SU-DHL-6 (cell line): Measurements from ENCODE around the gene LRRC3.

Experiments
- H2AFZ ChIP-seq: fragments of 200-600 bp; sonication (generic); 2 replicates; pipeline ENCODE4 v1.6.1; 2014; ENCODE audit warnings: low read depth, mild to moderate bottlenecking, moderate library complexity, mixed read lengths, antibody characterized with exemption, low read length; ENCODE audit not compliant: severe bottlenecking
- H3F3A ChIP-seq: fragments of 200-600 bp; shearing (Covaris generic); 2 replicates; pipeline ENCODE4 v1.6.0; 2016; ENCODE audit warnings: antibody characterized with exemption, mild to moderate bottlenecking; ENCODE audit not compliant: insufficient read depth
- H3K27ac ChIP-seq: fragments of 200-600 bp; sonication (generic); 2 replicates; pipeline ENCODE4 v1.5.1; 2016; ENCODE audit warnings: low read depth, mild to moderate bottlenecking, low read length, moderate library complexity, mixed read lengths
- H3K27me3 ChIP-seq: fragments of 200-600 bp; sonication (generic), shearing (Covaris generic); 2 replicates; pipeline ENCODE4 v1.6.0; 2014; ENCODE audit warnings: mild to moderate bottlenecking, low read length
- H3K36me3 ChIP-seq: fragments of 200-600 bp; sonication (generic); 2 replicates; pipeline ENCODE4 v1.6.1; 2014; ENCODE audit warnings: mild to moderate bottlenecking, low read length, mixed read lengths
- H3K4me2 ChIP-seq: fragments of 300-600, 200-600 bp; shearing (Covaris generic), sonication (generic); 2 replicates; pipeline ENCODE4 v1.6.0; 2014; ENCODE audit warnings: low read length, low read depth, mild to moderate bottlenecking; ENCODE audit not compliant: poor library complexity, severe bottlenecking
- H3K4me3 ChIP-seq: fragments of 200-600 bp; sonication (generic); 2 replicates; pipeline ENCODE4 v1.5.1; 2014; ENCODE audit warnings: antibody characterized with exemption, low read length, mild to moderate bottlenecking, mixed read lengths; ENCODE audit not compliant: insufficient read depth, poor library complexity, severe bottlenecking
- H3K79me2 ChIP-seq: fragments of 200-600 bp; sonication (generic); 2 replicates; pipeline ENCODE4 v1.6.1; 2014; ENCODE audit warnings: mild to moderate bottlenecking, low read length, moderate library complexity; ENCODE audit not compliant: insufficient read depth
- H3K9ac ChIP-seq: fragments of 200-600 bp; sonication (generic); 2 replicates; pipeline ENCODE4 v1.7.0; 2014; ENCODE audit warnings: mild to moderate bottlenecking, low read length
- H3K9me2 ChIP-seq: fragments of 200-600 bp; sonication (generic); replicated peaks from 2 replicates; pipeline ENCODE4 v1.6.1; 2014; ENCODE audit warnings: low read length; ENCODE audit not compliant: insufficient read depth
- H3K9me3 ChIP-seq: fragments of 200-600 bp; sonication (generic); 2 replicates; pipeline ENCODE4 v1.6.1; 2014; ENCODE audit warnings: low read length, mixed read lengths; ENCODE audit not compliant: insufficient read depth
- H4K20me1 ChIP-seq: fragments of 200-600 bp; sonication (generic); 2 replicates; pipeline ENCODE4 v1.6.1; 2014; ENCODE audit warnings: low read depth, mild to moderate bottlenecking, antibody characterized with exemption, low read length, moderate library complexity, mixed read lengths
- EZH2phosphoT487 ChIP-seq: fragments of 200-600 bp; sonication (generic), shearing (Covaris generic); conservative IDR thresholded peaks from 2 replicates; pipeline ENCODE4 v1.6.1; 2018; ENCODE audit warnings: mild to moderate bottlenecking, antibody characterized with exemption, low read length, moderate library complexity, mixed read lengths
- TF ChIP-seq, protein P1 (sequence below): fragments of 200-600 bp; sonication (generic); IDR thresholded peaks from one replicate; pipeline ENCODE4 v1.5.1; 2017; ENCODE audit warnings: antibody characterized with exemption, mild to moderate bottlenecking, low read length, moderate library complexity; ENCODE audit not compliant: insufficient read depth, poor library complexity, severe bottlenecking

LRRC3 gene

DNA sequence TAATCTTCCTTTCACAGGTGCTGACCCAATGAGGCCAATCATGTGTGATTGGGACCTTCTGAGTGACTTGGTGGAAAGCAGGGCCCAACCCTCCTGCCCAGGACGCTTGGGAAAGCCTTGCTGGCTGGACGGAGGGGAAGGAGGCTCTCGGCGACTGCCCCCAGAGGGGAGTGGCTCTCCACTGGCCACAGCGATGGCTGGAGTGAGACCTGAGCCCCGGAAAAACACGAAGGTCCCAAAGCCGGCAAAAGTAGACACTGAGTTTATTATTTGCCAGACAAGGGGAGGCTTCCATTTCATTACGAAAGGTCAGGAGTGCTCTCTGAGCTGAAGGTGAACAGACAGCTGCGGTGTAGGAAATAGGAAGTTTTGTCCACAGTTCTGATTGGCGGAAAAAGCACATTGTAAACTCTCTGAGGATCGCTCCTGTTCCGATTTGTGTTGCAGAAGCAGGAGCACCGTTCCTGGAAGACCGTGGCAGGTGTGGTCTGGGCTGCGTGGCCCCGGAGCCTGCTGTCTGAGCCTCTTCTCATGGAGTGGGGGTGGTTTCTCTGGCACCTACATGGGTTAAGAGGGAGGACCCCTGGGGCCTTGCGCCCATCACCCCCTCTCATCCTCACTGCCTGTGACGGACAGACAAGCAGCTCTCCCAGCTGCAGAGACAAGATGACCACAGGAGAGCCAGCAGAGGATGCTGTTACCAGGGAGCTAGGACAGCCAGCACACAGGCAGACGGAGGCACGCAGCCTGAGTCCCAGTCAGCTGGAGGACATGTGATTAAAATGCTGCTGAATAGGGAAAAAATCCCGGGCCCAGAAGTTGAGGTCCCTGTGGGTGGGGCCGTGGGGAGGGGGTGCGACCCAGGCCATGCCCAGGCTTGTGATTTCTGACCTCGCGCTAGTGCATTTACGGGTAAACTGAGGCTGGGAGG lies 43.2 kb downstream of the LRRC3 start:
- no peaks in the 10 kb centered on the region for H3K27me3 ChIP-seq
- H3K4me3 ChIP-seq, result no peak overlapping the region
- no peaks in the 10 kb centered on the region for H3K79me2 ChIP-seq
- no peak overlapping the region for H3K4me2 ChIP-seq
- H3K9me3 ChIP-seq, result no peaks in the 10 kb centered on the region
- no peak overlapping the region for H3K27ac ChIP-seq
- H4K20me1 ChIP-seq, result no peaks in the 10 kb centered on the region
- no peaks in the 10 kb centered on the region for H3K36me3 ChIP-seq
- TF ChIP-seq, protein P1, sequence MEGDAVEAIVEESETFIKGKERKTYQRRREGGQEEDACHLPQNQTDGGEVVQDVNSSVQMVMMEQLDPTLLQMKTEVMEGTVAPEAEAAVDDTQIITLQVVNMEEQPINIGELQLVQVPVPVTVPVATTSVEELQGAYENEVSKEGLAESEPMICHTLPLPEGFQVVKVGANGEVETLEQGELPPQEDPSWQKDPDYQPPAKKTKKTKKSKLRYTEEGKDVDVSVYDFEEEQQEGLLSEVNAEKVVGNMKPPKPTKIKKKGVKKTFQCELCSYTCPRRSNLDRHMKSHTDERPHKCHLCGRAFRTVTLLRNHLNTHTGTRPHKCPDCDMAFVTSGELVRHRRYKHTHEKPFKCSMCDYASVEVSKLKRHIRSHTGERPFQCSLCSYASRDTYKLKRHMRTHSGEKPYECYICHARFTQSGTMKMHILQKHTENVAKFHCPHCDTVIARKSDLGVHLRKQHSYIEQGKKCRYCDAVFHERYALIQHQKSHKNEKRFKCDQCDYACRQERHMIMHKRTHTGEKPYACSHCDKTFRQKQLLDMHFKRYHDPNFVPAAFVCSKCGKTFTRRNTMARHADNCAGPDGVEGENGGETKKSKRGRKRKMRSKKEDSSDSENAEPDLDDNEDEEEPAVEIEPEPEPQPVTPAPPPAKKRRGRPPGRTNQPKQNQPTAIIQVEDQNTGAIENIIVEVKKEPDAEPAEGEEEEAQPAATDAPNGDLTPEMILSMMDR, result no peak
- no peak for TF ChIP-seq EZH2phosphoT487
- H3K9me2 ChIP-seq, result no peaks in the 10 kb centered on the region
- H3K9ac ChIP-seq, result no peak overlapping the region
- H2AFZ ChIP-seq, result no peak overlapping the region
- no peaks in the 10 kb centered on the region for H3F3A ChIP-seq

DNA sequence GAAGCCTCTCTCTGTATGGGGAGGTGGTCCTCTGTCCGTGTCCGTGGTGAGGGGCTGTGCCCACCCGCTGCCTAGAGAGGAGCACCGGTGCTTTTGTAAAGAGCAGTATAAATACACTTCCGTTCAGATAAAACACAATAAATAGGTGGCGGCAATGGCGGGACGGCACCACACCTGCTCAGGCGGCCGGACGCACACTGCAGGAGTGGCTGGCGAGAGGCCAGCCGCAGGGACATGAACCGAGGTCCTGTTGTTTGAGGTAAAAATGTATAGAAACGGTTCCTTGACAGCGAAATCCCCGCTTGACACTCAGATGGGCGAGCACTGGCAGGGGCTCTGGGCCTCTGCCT lies 43.9 kb downstream of the LRRC3 start:
- Histone ChIP-seq H3K4me2 (no peak overlapping the region), H3K4me3 (no peak overlapping the region), H3K9ac (no peak overlapping the region), H3K36me3 (no peaks in the 10 kb centered on the region), H3K27ac (no peak overlapping the region), H4K20me1 (no peaks in the 10 kb centered on the region), H3F3A (no peaks in the 10 kb centered on the region), H3K79me2 (no peaks in the 10 kb centered on the region), H2AFZ (no peak overlapping the region), H3K9me3 (no peaks in the 10 kb centered on the region), H3K27me3 (no peaks in the 10 kb centered on the region), H3K9me2 (no peaks in the 10 kb centered on the region)
- TF ChIP-seq EZH2phosphoT487, result no peak
- TF ChIP-seq, protein P1, result no peak

DNA sequence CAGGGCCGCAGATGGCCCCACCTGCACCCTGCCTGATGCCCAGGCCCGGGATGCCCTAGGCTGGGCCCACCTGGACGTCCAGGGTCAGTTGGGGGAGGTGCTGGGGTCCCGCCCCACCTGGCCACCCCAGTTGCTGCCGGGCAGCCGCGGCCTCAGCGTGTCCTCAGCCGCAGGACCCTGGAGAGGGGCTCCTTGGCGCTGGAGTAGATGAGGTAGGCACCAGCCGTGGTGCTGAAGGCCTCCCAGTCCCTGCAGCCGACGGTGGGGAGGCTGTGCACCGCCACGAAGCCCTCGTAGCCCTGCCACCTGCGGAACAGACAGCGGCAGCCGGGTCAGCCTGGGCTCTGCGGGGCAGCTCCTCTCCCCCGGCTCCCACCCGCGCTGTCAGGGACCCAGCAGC lies 44.3 kb downstream of the LRRC3 start:
- no peaks in the 10 kb centered on the region for H4K20me1 ChIP-seq
- no peak for TF ChIP-seq EZH2phosphoT487
- TF ChIP-seq, protein P1, result no peak

More for the DNA sequence above, 44.3 kb downstream of the LRRC3 start:
- no peak overlapping the region for H3K4me2 ChIP-seq
- no peak overlapping the region for H3K9ac ChIP-seq
- H3K27ac ChIP-seq, result no peak overlapping the region
- H3K4me3 ChIP-seq, result no peak overlapping the region
- H3K9me3 ChIP-seq, result no peaks in the 10 kb centered on the region
- H2AFZ ChIP-seq, result no peak overlapping the region
- no peaks in the 10 kb centered on the region for H3K79me2 ChIP-seq
- H3K36me3 ChIP-seq, result no peaks in the 10 kb centered on the region
- no peaks in the 10 kb centered on the region for H3F3A ChIP-seq
- H3K9me2 ChIP-seq, result no peaks in the 10 kb centered on the region
- no peaks in the 10 kb centered on the region for H3K27me3 ChIP-seq
